HG03354 (cell line): ENCODE results near the gene LY6G6F.
"Not testable (repeated sequence)": the region's sequence is repeated elsewhere in the genome, so short reads cannot be mapped to it uniquely, and the experiment has no call there.

Experiments used
- ATAC-seq: cut with Tn5 transposase; IDR thresholded peaks from one replicate; pipeline ENCODE4 v1.9.1; 2021; ENCODE audit warnings: mild to moderate bottlenecking; ENCODE audit not compliant: unreplicated experiment, poor library complexity, severe bottlenecking

Gene LY6G6F

GRCh38 chr6:31701666-31702404 lies 4.8 kb upstream of the LY6G6F start:
- no peak for ATAC-seq

DNA sequence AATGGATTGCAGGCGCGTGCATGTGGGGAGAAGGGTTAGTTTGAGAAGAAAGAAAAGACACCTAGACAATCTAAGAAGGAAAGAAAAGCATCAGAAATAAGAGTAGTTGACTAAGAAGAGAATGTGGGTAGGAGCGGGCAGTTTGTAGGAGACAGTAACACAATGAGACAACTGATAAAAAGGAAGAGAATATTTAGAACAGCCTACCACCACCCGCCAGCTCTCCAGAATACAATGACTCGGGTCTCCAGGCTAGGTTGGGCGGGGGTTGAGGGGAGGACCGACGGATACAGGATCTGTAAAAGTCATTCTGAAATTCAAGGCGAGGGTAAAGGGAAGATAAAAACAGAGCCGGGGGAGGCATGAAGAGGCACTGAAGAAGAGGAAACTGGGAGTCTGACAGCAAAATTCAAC lies 4.3 kb upstream of the LY6G6F start:
- no peak for ATAC-seq

GRCh38 chr6:31702819-31703716 lies 3.6 kb upstream of the LY6G6F start, which contains the start of gene ABHD16A:
Gene ABHD16A, minus strand, starts transcription at chr6:31703324. Its CDS starts 43 bp downstream, at chr6:31703281.
- peak; percentile 87 for ATAC-seq

DNA sequence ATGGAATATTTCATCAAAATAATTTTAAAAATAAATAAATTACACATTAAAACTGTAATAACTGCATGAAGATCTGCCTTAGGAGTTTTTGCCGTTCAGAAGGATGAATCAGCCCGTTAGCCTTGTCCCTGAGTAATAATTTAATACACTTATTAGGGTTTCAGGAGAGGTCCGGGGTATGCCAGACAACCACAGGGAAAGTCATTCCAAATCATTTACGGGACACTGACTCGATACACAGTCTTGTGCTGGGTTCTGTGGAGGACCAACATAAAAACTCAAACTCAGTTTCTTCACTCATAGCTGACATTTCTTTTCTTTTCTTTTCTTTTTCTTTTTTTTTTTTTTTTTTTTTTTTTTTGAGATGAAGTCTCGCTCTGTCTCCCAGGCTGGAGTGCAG lies 735 bp upstream of the LY6G6F start:
- ATAC-seq = no peak

- no peak for ATAC-seq
Measured at GRCh38 chr6:31707701-31708100, 1.0 kb downstream of the LY6G6F start.

GRCh38 chr6:31708224-31708623 lies 1.6 kb downstream of the LY6G6F start:
- ATAC-seq = no peak

DNA sequence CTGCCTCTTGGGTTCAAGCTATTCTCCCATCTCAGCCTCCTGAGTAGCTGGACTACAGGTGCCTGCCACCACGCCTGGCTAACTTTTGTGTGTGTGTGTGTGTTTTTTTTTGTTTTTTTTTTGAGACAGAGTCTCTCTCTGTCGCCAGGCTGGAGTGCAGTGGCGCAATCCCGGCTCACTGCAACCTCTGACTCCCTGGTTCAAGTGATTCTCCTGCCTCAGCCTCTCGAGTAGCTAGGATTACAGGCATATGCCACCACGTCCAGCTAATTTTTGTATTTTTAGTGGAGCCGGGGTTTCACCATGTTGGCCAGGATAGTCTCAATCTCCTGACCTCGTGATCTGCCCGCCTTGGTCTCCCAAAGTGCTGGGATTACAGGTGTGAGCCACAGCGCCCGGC lies 2.5 kb downstream of the LY6G6F start:
- ATAC-seq = not testable (repeated sequence)

DNA sequence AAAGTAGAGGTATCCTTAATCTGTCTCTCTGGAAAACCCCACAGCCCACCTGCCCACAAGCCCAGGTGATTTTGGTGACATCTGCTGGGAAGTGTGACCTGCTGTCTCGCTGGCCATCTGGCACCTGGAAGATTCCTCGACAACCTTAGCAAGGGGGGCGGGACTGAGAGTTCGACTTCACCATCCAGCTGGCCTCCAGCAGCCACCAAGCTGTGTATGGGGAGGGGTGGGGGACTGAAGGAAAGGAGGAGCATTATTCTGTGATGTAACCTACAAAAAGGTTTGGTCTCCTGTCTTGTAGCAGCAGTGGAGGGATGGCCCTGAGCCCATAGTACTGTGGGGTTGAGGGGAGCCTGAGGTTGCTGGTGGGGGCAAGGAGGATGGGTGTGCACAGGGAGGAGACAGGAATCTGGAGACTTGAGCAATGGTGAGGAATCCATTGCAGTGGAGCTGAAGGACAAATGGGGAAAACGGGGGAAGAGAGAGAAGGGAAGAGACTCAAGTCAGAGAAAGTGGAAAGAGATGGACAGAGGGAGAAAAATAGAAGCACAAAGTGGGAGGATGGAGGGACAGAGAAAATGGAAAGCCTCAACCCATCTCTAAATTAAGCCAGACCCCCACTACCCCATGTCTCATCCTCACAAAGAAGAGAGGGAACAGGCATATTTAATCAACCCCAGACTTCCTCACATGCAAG lies 4.0 kb downstream of the LY6G6F start:
- no peak for ATAC-seq

GRCh38 chr6:31711233-31711632 lies 4.6 kb downstream of the LY6G6F start:
- ATAC-seq = no peak

DNA sequence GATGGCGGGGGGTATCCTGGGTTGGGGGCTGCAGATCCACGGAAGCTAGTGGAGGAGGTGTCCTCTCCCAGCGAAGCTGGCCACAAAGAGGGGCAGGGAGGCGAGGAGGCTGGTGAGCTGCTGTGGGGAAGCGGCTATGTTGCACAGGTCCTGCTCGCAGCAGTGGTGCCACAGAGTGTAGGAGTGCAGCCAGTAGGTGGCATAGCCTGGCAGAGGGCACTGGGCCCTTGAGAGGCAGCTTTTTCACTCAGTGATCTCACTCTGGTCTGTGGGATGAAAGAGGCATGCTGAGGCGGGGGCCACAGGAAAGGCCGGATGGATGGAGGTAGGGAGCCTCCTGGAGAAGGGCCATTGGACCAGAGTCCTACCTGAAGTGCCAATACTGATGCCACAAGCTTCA lies 5.6 kb downstream of the LY6G6F start:
- no peak for ATAC-seq

DNA sequence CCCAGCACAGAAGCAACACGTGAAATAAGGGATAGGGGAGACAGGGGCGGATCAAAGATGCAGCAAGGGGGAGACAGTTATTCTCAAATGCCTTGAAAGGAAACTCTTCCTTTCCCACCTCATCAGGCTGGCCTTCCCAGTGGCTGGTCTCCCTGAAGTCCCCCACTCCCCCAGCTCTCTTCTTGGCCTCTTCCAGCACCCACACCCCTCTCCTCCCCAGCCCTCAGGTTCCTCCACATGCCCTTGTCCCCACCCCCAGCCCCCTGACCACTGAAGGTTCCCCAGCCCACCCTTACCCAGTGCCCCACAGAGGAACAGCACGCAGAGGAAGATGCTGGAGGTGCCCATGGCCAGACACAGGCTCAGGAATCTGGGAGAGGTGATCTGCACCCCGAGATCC lies 6.8 kb downstream of the LY6G6F start:
- ATAC-seq = no peak

DNA sequence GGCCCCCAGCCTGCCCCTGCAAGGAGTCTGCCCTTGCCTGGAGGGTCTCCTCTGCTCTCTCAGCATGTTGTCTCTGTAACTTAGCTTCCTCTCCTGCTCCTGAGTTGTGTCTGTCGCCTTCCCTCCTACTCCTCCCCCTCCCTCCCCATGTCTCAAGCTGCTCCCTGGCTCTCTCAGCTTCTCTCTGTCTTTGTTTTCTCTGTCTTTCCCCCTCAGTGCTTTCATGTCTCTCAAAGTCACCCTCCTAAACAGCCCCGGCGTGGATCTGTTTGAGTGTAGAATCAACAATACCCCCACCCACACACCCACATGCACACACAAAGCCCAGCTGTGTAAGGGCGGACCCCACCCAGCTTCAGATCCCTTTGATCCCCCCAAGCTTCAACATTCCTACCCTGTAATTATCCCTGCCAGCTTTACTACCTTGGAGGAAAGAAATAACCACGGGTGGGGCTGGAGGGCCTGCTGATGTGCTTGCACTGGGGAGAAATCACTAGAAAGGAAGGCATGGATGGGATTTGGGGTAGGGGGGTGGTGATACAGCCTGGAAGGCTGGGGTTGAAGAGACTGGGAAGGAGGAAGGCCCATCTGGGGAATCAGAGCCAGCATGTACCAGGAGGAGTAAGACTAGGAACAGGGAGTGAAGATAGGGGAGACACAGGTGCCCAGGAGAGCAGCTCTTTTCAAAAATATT lies 7.5 kb downstream of the LY6G6F start:
- ATAC-seq = no peak

GRCh38 chr6:31715022-31715958 lies 8.6 kb downstream of the LY6G6F start, which contains the start of gene LY6G6D:
Gene LY6G6D, plus strand, starts transcription at chr6:31715348. Its CDS starts 8 bp downstream, at chr6:31715356.
- no peak for ATAC-seq

DNA sequence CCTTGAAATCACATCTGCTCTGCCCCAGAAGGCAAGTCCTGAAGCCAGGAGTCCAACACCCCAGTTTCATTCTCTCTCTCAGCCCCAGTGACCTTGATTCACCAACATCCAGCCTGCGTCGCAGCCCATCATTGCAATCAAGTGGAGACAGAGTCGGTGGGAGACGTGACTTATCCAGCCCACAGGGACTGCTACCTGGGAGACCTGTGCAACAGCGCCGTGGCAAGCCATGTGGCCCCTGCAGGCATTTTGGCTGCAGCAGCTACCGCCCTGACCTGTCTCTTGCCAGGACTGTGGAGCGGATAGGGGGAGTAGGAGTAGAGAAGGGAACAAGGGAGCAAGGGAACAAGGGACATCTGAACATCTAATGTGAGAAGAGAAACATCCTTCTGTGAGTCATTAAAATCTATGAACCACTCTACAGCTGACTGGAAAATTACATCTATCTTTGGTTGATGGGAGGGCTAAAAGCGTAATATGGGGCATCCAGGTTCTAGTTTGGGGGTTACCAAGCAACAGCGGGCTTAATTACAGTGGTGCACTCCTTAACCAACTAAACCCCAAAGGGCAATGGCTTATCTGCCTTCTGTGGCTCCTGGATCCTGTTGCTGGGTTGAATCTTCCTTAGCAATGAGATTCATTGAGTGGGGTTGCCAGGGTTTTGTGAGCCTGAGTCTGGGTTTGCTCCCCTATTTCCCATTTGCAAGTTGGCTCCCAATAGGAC lies 11.0 kb downstream of the LY6G6F start:
- no peak for ATAC-seq

DNA sequence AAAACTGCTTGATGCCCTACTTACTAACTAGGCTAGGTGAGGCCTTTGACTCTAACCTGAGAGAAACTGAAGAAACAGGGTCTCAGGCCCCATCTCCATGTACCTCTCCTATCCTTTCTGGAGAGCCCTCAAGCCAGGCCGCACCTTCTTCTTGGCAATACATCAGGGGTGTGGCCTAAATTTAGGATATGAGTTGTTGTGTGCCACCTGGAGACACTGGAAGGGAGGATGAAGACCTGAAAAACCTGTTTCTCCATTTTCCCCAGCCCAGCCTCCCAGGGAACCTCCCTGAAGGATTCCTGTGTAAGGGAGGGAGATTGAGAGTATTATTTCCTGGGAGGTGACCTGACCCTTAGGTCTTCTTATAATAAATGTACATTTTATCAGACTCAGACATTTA lies 11.6 kb downstream of the LY6G6F start:
- ATAC-seq = no peak

DNA sequence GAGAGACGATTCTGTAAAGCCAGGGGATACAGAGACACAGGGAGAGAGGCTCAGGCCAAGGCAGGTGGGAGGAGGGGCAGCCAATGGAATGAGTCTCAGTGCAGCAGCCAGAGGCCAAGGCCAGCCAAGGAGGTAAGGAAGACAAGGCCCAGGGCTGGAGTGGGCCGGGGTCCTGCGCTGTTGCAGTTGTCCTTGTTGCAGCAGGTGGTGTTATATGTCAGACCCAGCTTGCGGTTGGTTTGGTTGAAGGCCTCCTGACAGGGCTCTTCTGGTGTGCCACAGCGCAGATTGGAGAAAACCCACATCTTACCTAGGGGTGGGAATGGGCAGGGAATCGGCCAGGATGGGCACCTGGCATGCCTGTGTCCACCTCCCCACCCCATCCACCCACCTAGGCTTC lies 12.3 kb downstream of the LY6G6F start:
- no peak for ATAC-seq

DNA sequence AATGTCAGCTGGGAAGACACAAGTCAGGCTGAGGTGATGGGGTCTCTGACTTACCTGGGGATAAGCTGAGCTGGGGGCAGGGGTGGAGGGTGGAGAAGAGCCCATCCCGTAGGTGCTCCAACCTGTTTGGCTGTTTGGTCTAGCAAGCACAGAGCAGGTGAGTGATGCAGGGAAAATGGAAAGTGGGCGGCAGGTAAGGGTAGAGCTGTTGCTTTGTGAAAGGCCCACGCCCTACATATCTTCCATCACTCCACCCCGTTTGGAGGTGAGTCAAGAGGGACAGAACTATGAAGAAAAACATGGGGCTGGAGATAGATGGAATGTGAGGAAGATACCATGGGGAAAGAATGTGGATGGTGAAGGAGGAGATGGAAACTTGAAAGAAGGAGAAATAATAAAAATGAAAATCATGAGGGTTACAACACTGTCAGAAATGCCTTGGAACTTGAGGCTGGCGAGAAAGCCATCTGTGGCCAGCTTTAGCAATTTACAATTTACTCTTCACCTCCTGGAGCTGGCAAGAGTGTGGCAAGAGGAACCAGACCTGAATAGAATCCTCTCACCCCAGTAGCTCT lies 13.6 kb downstream of the LY6G6F start:
- no peak for ATAC-seq
